MM.1S (cell line): Measurements from ENCODE around the gene CDH4.

ENCODE experiments used
- DNase-seq: peaks from one replicate; pipeline ENCODE4 v3.0.0-alpha.2; 2015
- H2AFZ ChIP-seq: fragments of 300-600 bp; sonication (generic); 2 replicates; pipeline ENCODE4 v1.6.0; 2016; ENCODE audit warnings: antibody characterized with exemption, low read length
- H3F3A ChIP-seq: fragments of 300-600 bp; sonication (generic); 2 replicates; pipeline ENCODE4 v1.6.1; 2016; ENCODE audit warnings: mild to moderate bottlenecking, antibody characterized with exemption, low read length, moderate library complexity, mixed read lengths; ENCODE audit not compliant: insufficient read depth
- H3K27ac ChIP-seq: fragments of 300-600 bp; sonication (generic); 2 replicates; pipeline ENCODE4 v1.5.1; 2016; ENCODE audit warnings: mild to moderate bottlenecking, low read length
- H3K27me3 ChIP-seq: fragments of 300-600 bp; sonication (generic); replicated peaks from 2 replicates; pipeline ENCODE4 v1.6.0; 2016; ENCODE audit warnings: low read length; ENCODE audit not compliant: insufficient read depth
- H3K36me3 ChIP-seq: fragments of 300-600 bp; sonication (generic); replicated peaks from 2 replicates; pipeline ENCODE4 v1.6.1; 2016; ENCODE audit warnings: mild to moderate bottlenecking, low read length, mixed read lengths; ENCODE audit not compliant: insufficient read depth
- H3K4me1 ChIP-seq: fragments of 300-600 bp; sonication (generic); 2 replicates; pipeline ENCODE4 v1.6.1; 2016; ENCODE audit warnings: low read length, mixed read lengths
- H3K4me2 ChIP-seq: fragments of 300-600 bp; sonication (generic); 2 replicates; pipeline ENCODE4 v1.6.0; 2016; ENCODE audit warnings: low read depth, low read length
- H3K4me3 ChIP-seq: fragments of 300-600 bp; sonication (generic); 2 replicates; pipeline ENCODE4 v1.5.1; 2016; ENCODE audit warnings: low read length, mixed read lengths
- H3K79me2 ChIP-seq: fragments of 300-600 bp; sonication (generic); 2 replicates; pipeline ENCODE4 v1.6.1; 2016; ENCODE audit warnings: mixed run types, low read length, mixed read lengths
- H3K9ac ChIP-seq: fragments of 300-600 bp; sonication (generic); 2 replicates; pipeline ENCODE4 v1.6.1; 2016; ENCODE audit warnings: low read length, mixed read lengths
- H3K9me2 ChIP-seq: fragments of 300-600 bp; sonication (generic); replicated peaks from 2 replicates; pipeline ENCODE4 v1.6.1; 2016; ENCODE audit warnings: mild to moderate bottlenecking, low read length, mixed read lengths; ENCODE audit not compliant: insufficient read depth
- H3K9me3 ChIP-seq: fragments of 300-600 bp; sonication (generic); replicated peaks from 2 replicates; pipeline ENCODE4 v1.6.1; 2016; ENCODE audit warnings: mild to moderate bottlenecking, low read length, mixed read lengths; ENCODE audit not compliant: insufficient read depth
- H4K20me1 ChIP-seq: fragments of 300-600 bp; sonication (generic); 2 replicates; pipeline ENCODE4 v1.6.1; 2016; ENCODE audit warnings: mild to moderate bottlenecking, low read length, moderate library complexity, mixed read lengths; ENCODE audit not compliant: insufficient read depth
- EZH2 ChIP-seq: fragments of 300-600 bp; sonication (generic); optimal IDR thresholded peaks from 2 replicates; pipeline ENCODE3; 2017; ENCODE audit warnings: low read depth, mild to moderate bottlenecking, antibody characterized with exemption, low read length, mixed read lengths
- EZH2phosphoT487 ChIP-seq: fragments of 300-600 bp; sonication (generic); IDR thresholded peaks from 2 replicates; pipeline ENCODE4 v1.6.1; 2018; ENCODE audit warnings: antibody characterized with exemption, low read length
- TF ChIP-seq, protein P1 (sequence below): fragments of 300-600 bp; sonication (generic); IDR thresholded peaks from 2 replicates; pipeline ENCODE4 v1.5.1; 2016; ENCODE audit warnings: antibody characterized with exemption, low read length, mixed read lengths

CDH4 gene

DNA sequence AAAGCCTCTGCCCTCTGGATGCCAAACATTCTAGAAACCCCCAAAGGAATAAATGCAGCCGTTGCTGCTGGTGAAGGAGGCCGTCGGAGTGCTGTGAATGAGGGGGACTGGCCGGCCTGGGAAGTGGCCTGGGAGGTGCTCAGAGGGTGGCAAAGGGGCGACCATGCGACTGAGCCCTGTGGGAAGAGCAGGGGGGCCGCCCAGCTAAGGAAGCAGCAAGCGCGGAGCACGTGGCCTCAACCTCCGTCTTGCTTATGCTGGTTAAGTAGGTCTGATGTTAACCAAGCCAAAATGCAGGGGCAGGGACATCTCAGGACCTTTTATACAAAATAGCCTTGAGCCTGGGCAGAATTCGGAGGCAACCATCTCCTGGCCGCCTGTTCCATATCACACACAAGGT lies 432.1 kb downstream of the CDH4 start:
- DNase-seq: no peak
- no peaks in the 10 kb centered on the region for H3K36me3 ChIP-seq
- H3K9me2 ChIP-seq: no peaks in the 10 kb centered on the region
- H3K79me2 ChIP-seq: no peaks in the 10 kb centered on the region
- H3K27me3 ChIP-seq: peaks cover 98% of the 10 kb centered on the region
- no peak for TF ChIP-seq EZH2
- no peak for TF ChIP-seq EZH2phosphoT487
- TF ChIP-seq, protein P1, sequence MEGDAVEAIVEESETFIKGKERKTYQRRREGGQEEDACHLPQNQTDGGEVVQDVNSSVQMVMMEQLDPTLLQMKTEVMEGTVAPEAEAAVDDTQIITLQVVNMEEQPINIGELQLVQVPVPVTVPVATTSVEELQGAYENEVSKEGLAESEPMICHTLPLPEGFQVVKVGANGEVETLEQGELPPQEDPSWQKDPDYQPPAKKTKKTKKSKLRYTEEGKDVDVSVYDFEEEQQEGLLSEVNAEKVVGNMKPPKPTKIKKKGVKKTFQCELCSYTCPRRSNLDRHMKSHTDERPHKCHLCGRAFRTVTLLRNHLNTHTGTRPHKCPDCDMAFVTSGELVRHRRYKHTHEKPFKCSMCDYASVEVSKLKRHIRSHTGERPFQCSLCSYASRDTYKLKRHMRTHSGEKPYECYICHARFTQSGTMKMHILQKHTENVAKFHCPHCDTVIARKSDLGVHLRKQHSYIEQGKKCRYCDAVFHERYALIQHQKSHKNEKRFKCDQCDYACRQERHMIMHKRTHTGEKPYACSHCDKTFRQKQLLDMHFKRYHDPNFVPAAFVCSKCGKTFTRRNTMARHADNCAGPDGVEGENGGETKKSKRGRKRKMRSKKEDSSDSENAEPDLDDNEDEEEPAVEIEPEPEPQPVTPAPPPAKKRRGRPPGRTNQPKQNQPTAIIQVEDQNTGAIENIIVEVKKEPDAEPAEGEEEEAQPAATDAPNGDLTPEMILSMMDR: no peak
- H3K4me1 ChIP-seq: no peaks in the 10 kb centered on the region
- H3K9me3 ChIP-seq: no peaks in the 10 kb centered on the region
- no peak overlapping the region for H3K4me3 ChIP-seq
- no peak overlapping the region for H3K4me2 ChIP-seq
- no peaks in the 10 kb centered on the region for H3F3A ChIP-seq
- no peak overlapping the region for H2AFZ ChIP-seq
- H4K20me1 ChIP-seq: no peaks in the 10 kb centered on the region
- H3K9ac ChIP-seq: no peak overlapping the region
- H3K27ac ChIP-seq: no peak overlapping the region

DNA sequence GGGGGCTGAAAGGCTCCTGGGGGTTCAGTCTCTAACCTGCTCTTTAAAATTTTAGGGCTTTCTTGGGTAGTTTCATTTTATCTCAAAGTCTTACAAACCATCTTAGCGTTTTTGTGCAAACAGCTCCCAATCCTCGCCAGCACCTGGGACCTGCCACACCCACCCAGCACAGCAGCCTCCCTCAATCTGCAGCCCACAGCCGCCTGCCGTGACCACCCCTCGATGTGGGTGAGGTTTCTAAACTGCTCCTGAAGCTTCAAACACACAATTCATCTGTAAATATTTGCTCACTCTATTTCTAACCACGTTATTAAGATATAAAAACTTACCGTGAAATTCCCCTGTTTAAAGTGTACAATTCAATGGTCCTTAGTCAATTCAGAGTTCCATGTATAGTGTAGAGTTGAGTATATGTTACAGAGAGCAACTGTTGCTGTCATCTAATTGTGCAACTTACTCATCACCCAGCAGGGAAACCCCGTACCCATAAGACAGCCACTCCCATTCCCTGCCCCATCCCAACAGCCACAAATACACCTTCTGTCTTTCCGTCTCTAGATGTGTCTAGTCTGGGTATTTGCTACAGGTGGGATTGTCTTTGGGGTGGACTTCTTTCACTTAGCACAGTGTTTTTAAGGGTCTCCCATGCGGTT lies 432.6 kb downstream of the CDH4 start:
- H3K36me3 ChIP-seq: no peaks in the 10 kb centered on the region
- H3K9me3 ChIP-seq: no peaks in the 10 kb centered on the region
- TF ChIP-seq, protein P1: no peak
- TF ChIP-seq EZH2: no peak
- no peak for TF ChIP-seq EZH2phosphoT487
- no peak for DNase-seq
- no peak overlapping the region for H2AFZ ChIP-seq
- H3K27ac ChIP-seq: no peak overlapping the region
- no peaks in the 10 kb centered on the region for H4K20me1 ChIP-seq
- H3K27me3 ChIP-seq: peaks cover 92% of the 10 kb centered on the region
- no peak overlapping the region for H3K4me2 ChIP-seq
- H3K4me1 ChIP-seq: no peaks in the 10 kb centered on the region
- no peak overlapping the region for H3K9ac ChIP-seq
- H3K79me2 ChIP-seq: no peaks in the 10 kb centered on the region
- H3K4me3 ChIP-seq: no peak overlapping the region
- no peaks in the 10 kb centered on the region for H3K9me2 ChIP-seq
- H3F3A ChIP-seq: no peaks in the 10 kb centered on the region

DNA sequence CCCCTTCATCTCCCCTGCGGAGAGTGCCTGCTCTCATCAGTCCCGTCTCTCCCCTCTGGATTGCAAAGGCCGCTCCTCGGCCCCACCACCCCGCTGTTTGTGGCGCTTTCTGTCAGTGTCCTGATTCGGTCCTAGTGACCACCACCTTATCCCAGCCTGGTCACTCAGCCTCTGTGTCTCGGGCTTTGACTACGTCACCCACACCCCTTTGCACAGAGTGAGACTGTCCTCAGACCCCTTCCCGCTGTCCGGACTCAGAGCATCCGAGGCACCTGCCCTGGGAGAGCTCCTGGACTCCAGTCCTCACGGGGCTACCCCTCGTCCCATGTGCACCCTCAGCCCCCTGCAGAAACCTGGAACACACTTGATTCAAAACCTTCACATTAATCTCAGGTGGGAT lies 433.4 kb downstream of the CDH4 start:
- no peak overlapping the region for H3K27ac ChIP-seq
- no peaks in the 10 kb centered on the region for H3K36me3 ChIP-seq
- no peaks in the 10 kb centered on the region for H4K20me1 ChIP-seq
- H3K4me1 ChIP-seq: no peaks in the 10 kb centered on the region
- no peak overlapping the region for H2AFZ ChIP-seq
- H3K9me2 ChIP-seq: no peaks in the 10 kb centered on the region
- no peaks in the 10 kb centered on the region for H3K79me2 ChIP-seq
- H3K4me2 ChIP-seq: no peak overlapping the region
- no peaks in the 10 kb centered on the region for H3K9me3 ChIP-seq
- H3K4me3 ChIP-seq: no peak overlapping the region
- H3K27me3 ChIP-seq: peaks cover 93% of the 10 kb centered on the region
- TF ChIP-seq, protein P1: no peak
- TF ChIP-seq EZH2 (no peak), EZH2phosphoT487 (no peak)
- no peak overlapping the region for H3K9ac ChIP-seq
- DNase-seq: no peak
- H3F3A ChIP-seq: no peaks in the 10 kb centered on the region
